Vagina (tissue), 2 donors: Measurements from ENCODE around the gene SH2D3A. TPM values are rescaled to one million over a fixed set of nuclear protein-coding genes. Genes with fewer than 3 reads are reported as not detected.

Experiments
- DNase-seq, 2 donors: peaks; one replicate each; pipeline ENCODE4 v3.0.0-alpha.2; 2017; ENCODE audit errors: extremely low spot score in 2 of 2
- H3K27ac ChIP-seq: fragments of 200-600 bp; sonication (generic); one replicate; pipeline ENCODE4 v1.5.1; 2019
- H3K27me3 ChIP-seq: fragments of 200-600 bp; sonication (generic); one replicate; pipeline ENCODE4 v1.5.1; 2019
- H3K36me3 ChIP-seq, 2 donors: fragments of 200-600 bp; sonication (generic); one replicate each; pipeline ENCODE4 v1.5.1; 2017 to 2019
- H3K4me1 ChIP-seq: fragments of 200-600 bp; sonication (generic); one replicate; pipeline ENCODE4 v1.5.1; 2019
- H3K4me3 ChIP-seq, 2 donors: fragments of 200-600 bp; sonication (generic); 1 replicate in 1 of 2; 2 replicates in 1 of 2; pipeline ENCODE4 v1.5.1; 2016 to 2019
- H3K9me3 ChIP-seq: fragments of 200-600 bp; sonication (generic); one replicate; pipeline ENCODE4 v1.5.1; 2019
- CTCF ChIP-seq, 3 experiments: fragments of 450-650 bp in 2 of 3; fragments of 200-600 bp in 1 of 3; sonication (generic) in 1 of 3; IDR thresholded peaks; one replicate each; pipeline ENCODE4 v1.5.1; 2017 to 2019; ENCODE audit warnings: antibody characterized with exemption in 3 of 3, mild to moderate bottlenecking in 2 of 3, moderate library complexity in 2 of 3
- POLR2A ChIP-seq, 2 donors: fragments of 450-650 bp; IDR thresholded peaks; one replicate each; pipeline ENCODE4 v1.6.1; 2017; ENCODE audit warnings: antibody characterized with exemption in 2 of 2, mild to moderate bottlenecking in 2 of 2, moderate library complexity in 2 of 2
- POLR2AphosphoS5 ChIP-seq, 2 donors: sonication (generic); formaldehyde crosslinking; IDR thresholded peaks; one replicate each; pipeline ENCODE4 v1.9.0; 2017; ENCODE audit warnings: antibody characterized with exemption in 2 of 2, mild to moderate bottlenecking in 2 of 2, low read depth in 1 of 2; ENCODE audit not compliant: insufficient read depth in 1 of 2
- intact Hi-C: fragments of 100-400 bp; cut with DNase I; formaldehyde crosslinking; loops from one replicate; pipeline ENCODE4 v1.15.1; 2023
- total RNA-seq: library from RNA; depleted of rRNA; stranded (reverse); fragments of >200 nt; gene quantifications from one replicate; pipeline ENCODE4 v1.2.3, GENCODE V29; 2016

SH2D3A gene
- total RNA-seq, 1 donor from 2014 or later: 21.9 TPM

GRCh38 chr19:6718111-6718740 lies 49.0 kb downstream of the SH2D3A start:
- Histone ChIP-seq H3K36me3 (no peaks in the 10 kb centered on the region), H3K27ac (no peak overlapping the region), H3K9me3 (no peaks in the 10 kb centered on the region), H3K27me3 (no peaks in the 10 kb centered on the region), H3K4me1 (peaks cover 16% of the 10 kb centered on the region), H3K4me3 (no peak overlapping the region)
- no peak for DNase-seq
- intact Hi-C loops: no loop called here
- TF ChIP-seq POLR2A (IDR thresholded peaks at IDR 0.05) (no peak), POLR2AphosphoS5 (IDR thresholded peaks at IDR 0.05; ENCODE audit: insufficient read depth in 1 of 2, low read depth in 1 of 2) (no peak), CTCF (IDR thresholded peaks at IDR 0.05) (no peak)

GRCh38 chr19:6717441-6717971 lies 49.7 kb downstream of the SH2D3A start:
- no peak overlapping the region for H3K4me3 ChIP-seq
- no peaks in the 10 kb centered on the region for H3K36me3 ChIP-seq
- H3K4me1 ChIP-seq: peaks cover 9% of the 10 kb centered on the region
- no peaks in the 10 kb centered on the region for H3K27me3 ChIP-seq
- no peak for DNase-seq
- no peak for TF ChIP-seq POLR2AphosphoS5 (IDR thresholded peaks at IDR 0.05; ENCODE audit: insufficient read depth in 1 of 2, low read depth in 1 of 2)
- no peak for TF ChIP-seq POLR2A (IDR thresholded peaks at IDR 0.05)
- no peak for TF ChIP-seq CTCF (IDR thresholded peaks at IDR 0.05)
- no peak overlapping the region for H3K27ac ChIP-seq
- H3K9me3 ChIP-seq: no peaks in the 10 kb centered on the region
- intact Hi-C loops: no loop called here

- Histone ChIP-seq H3K36me3 (no peaks in the 10 kb centered on the region), H3K4me1 (peaks cover 5% of the 10 kb centered on the region), H3K27ac (no peak overlapping the region), H3K9me3 (no peaks in the 10 kb centered on the region), H3K27me3 (no peaks in the 10 kb centered on the region), H3K4me3 (no peak overlapping the region)
- no peak for TF ChIP-seq CTCF (IDR thresholded peaks at IDR 0.05)
- TF ChIP-seq POLR2AphosphoS5 (IDR thresholded peaks at IDR 0.05; ENCODE audit: insufficient read depth in 1 of 2, low read depth in 1 of 2): no peak
- TF ChIP-seq POLR2A (IDR thresholded peaks at IDR 0.05): no peak
- intact Hi-C loops: no loop called here
- DNase-seq: no peak
These were observed 50.2 kb downstream of the SH2D3A start for GRCh38 chr19:6717036-6717435.

GRCh38 chr19:6716610-6716970 lies 50.6 kb downstream of the SH2D3A start:
- no peak overlapping the region for H3K27ac ChIP-seq
- intact Hi-C loops: no loop called here
- H3K9me3 ChIP-seq: no peaks in the 10 kb centered on the region
- no peaks in the 10 kb centered on the region for H3K36me3 ChIP-seq
- TF ChIP-seq POLR2A (IDR thresholded peaks at IDR 0.05) (no peak), POLR2AphosphoS5 (IDR thresholded peaks at IDR 0.05; ENCODE audit: insufficient read depth in 1 of 2, low read depth in 1 of 2) (no peak), CTCF (IDR thresholded peaks at IDR 0.05) (no peak)
- no peak overlapping the region for H3K4me3 ChIP-seq
- DNase-seq: no peak
- no peaks in the 10 kb centered on the region for H3K27me3 ChIP-seq
- peaks cover 3% of the 10 kb centered on the region for H3K4me1 ChIP-seq

GRCh38 chr19:6714749-6715555 lies 52.3 kb downstream of the SH2D3A start:
- no peaks in the 10 kb centered on the region for H3K4me1 ChIP-seq
- TF ChIP-seq POLR2A (IDR thresholded peaks at IDR 0.05) (no peak), CTCF (IDR thresholded peaks at IDR 0.05) (no peak), POLR2AphosphoS5 (IDR thresholded peaks at IDR 0.05; ENCODE audit: insufficient read depth in 1 of 2, low read depth in 1 of 2) (no peak)
- H3K27me3 ChIP-seq: no peaks in the 10 kb centered on the region
- H3K9me3 ChIP-seq: no peaks in the 10 kb centered on the region
- H3K27ac ChIP-seq: no peak overlapping the region
- intact Hi-C loops: no loop called here
- H3K4me3 ChIP-seq: no peak overlapping the region
- no peak for DNase-seq
- no peaks in the 10 kb centered on the region for H3K36me3 ChIP-seq
